ENCODE results near the gene VAMP2.
A peak's percentile ranks its signal among the peaks of the same experiment; 100 is the strongest.

DNA sequence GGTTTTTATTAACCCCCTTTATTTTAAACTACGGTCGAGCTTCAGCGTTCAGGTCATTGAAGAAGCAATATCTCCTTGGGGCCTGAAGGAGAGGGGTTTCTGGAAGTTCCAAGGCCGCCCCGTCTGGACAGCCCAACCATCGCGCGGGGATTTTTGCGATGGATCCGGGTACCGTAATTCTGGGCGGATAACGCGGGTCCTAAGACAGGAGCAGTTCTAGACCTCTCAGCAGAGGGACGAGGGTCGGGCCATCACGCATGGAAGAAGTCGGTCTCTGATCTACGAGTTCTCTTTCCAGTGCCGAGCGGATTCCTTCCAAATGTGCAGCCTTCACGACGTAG is 23.7 kb upstream of the VAMP2 start:
- TF ChIP-seq, protein P1, sequence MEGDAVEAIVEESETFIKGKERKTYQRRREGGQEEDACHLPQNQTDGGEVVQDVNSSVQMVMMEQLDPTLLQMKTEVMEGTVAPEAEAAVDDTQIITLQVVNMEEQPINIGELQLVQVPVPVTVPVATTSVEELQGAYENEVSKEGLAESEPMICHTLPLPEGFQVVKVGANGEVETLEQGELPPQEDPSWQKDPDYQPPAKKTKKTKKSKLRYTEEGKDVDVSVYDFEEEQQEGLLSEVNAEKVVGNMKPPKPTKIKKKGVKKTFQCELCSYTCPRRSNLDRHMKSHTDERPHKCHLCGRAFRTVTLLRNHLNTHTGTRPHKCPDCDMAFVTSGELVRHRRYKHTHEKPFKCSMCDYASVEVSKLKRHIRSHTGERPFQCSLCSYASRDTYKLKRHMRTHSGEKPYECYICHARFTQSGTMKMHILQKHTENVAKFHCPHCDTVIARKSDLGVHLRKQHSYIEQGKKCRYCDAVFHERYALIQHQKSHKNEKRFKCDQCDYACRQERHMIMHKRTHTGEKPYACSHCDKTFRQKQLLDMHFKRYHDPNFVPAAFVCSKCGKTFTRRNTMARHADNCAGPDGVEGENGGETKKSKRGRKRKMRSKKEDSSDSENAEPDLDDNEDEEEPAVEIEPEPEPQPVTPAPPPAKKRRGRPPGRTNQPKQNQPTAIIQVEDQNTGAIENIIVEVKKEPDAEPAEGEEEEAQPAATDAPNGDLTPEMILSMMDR (IDR thresholded peaks at IDR 0.05; ENCODE audit: insufficient read depth, low read length, poor library complexity, severe bottlenecking), result peak; percentile 11
- no peak for TF ChIP-seq EZH2phosphoT487 (conservative IDR thresholded peaks at IDR 0.05; ENCODE audit: low read length)
